Measurements from ENCODE around the gene COG5. TPM values are rescaled to one million over a fixed set of nuclear protein-coding genes. Genes with fewer than 3 reads are reported as not detected.

Gene COG5
- total and polyA plus RNA-seq, 2 of the 8 experiments (the other 6 are each of a cell fraction or from before 2014, with no cell fraction given), result 10.5 to 28.1 TPM

DNA sequence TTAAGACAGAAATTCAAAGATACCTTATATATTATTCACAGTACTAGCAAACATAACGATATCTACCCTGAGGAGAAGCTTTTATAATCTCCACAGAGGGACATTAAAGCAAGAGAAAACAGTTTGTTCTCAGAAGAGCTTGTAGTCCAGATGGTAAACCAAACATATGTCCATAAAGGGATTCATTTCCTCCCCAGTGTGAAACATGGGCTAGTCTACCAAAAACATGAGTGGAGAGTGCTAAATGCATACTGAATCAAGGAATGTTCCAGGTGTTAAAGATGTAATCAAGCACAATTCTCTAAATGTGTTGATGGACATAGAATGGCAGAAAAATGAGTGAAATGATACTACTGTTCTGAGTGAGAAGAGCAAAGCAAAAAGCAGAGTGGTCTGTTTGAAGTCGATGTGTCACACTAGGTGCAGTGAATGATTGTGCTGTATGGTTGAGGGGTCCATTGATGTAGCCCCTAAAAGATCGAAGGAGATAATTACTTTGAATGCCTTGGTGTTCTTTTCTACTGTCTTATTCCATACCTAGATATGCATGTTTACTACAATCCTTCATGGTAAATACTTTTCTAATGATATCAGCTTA is 41.6 kb upstream of the COG5 start:
- POLR2A ChIA-PET (ENCODE audit: partially characterized antibody), result interaction anchor here (1.8 kb wide), 1 partner anchor 41 kb away, joined by 6 read pairs; the partner anchor contains the start of genes COG5 and DUS4L
- H2BK120ac ChIP-seq (replicated peaks; ENCODE audit: low read depth, low read length), result no peak overlapping the region
- no peak overlapping the region for H2BK5ac ChIP-seq (ENCODE audit: low read depth, low read length)
- TF ChIP-seq CBX5 (IDR thresholded peaks at IDR 0.05; ENCODE audit: low read depth, low read length) (no peak), KDM5A (IDR thresholded peaks at IDR 0.05; ENCODE audit: low read length) (no peak), MAFK (IDR thresholded peaks at IDR 0.05; ENCODE audit: low read depth, low read length) (no peak), CEBPB (IDR thresholded peaks at IDR 0.05; ENCODE audit: low read depth, low read length) (no peak), POU5F1 (IDR thresholded peaks at IDR 0.05; ENCODE audit: low read depth, low read length) (no peak)
- TF ChIP-seq, protein P1, sequence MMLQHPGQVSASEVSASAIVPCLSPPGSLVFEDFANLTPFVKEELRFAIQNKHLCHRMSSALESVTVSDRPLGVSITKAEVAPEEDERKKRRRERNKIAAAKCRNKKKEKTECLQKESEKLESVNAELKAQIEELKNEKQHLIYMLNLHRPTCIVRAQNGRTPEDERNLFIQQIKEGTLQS (IDR thresholded peaks at IDR 0.05; ENCODE audit: insufficient read depth, low read depth, low read length), result no peak
- no peak overlapping the region for H3K4me2 ChIP-seq (ENCODE audit: insufficient read depth in 1 of 2, low read depth in 2 of 2, low read length in 2 of 2)
- no peak overlapping the region for H4K5ac ChIP-seq (ENCODE audit: insufficient read length, low read depth, low read length)
- H4K91ac ChIP-seq (replicated peaks; ENCODE audit: insufficient read length, low read length), result no peak overlapping the region
- H3K23me2 ChIP-seq (ENCODE audit: low read depth, low read length), result no peaks in the 10 kb centered on the region
- no peak overlapping the region for H2BK12ac ChIP-seq (ENCODE audit: low read depth, low read length)
- H3K9ac ChIP-seq (replicated peaks in 1 of 4; ENCODE audit: extremely low read depth in 1 of 4, low read depth in 3 of 4, low read length in 3 of 4), result no peak overlapping the region
- no peak overlapping the region for H3K4ac ChIP-seq (replicated peaks; ENCODE audit: insufficient read length, low read depth, low read length)
- CTCF ChIA-PET (ENCODE audit: partially characterized antibody), result interaction anchor here (1.3 kb wide), 1 partner anchor 8 kb away, joined by 4 read pairs; no protein-coding TSS in a partner anchor
- H3K4me3 ChIP-seq (ENCODE audit: extremely low read depth in 1 of 4, insufficient read depth in 2 of 4, low read depth in 3 of 4, low read length in 4 of 4), result no peak overlapping the region
- H3K18ac ChIP-seq (ENCODE audit: extremely low read depth, low read length), result no peak overlapping the region
- H3K9me3 ChIP-seq (ENCODE audit: insufficient read depth in 2 of 2, low read depth in 1 of 2, low read length in 1 of 2), result no peaks in the 10 kb centered on the region
- no peak overlapping the region for H3K14ac ChIP-seq (ENCODE audit: insufficient read length)
- H3K79me2 ChIP-seq (ENCODE audit: control insufficient read depth in 1 of 2, insufficient read depth in 2 of 2, low read length in 2 of 2), result no peaks in the 10 kb centered on the region
- no peak overlapping the region for H3K56ac ChIP-seq (replicated peaks; ENCODE audit: insufficient read length, low read depth, low read length)
- H3K23ac ChIP-seq (ENCODE audit: insufficient read length), result no peak overlapping the region
- H3K4me1 ChIP-seq (replicated peaks in 1 of 4; ENCODE audit: control insufficient read depth in 3 of 4, insufficient read depth in 4 of 4, low read length in 3 of 4), result no peaks in the 10 kb centered on the region
- H3K79me1 ChIP-seq (ENCODE audit: low read depth, low read length), result no peaks in the 10 kb centered on the region
- H2AK5ac ChIP-seq (ENCODE audit: low read depth, low read length), result no peak overlapping the region
- H3K36me3 ChIP-seq (ENCODE audit: control insufficient read depth in 2 of 4, insufficient read depth in 4 of 4, low read length in 3 of 4), result peaks cover 0 to 4% (median 0%) of the 10 kb centered on the region in 4 experiments; a peak in 1 of 8 replicates
- 82% methylated on average over 3 of the region's 3 CpGs; no CpG with 5 or more reads in 1 of the 2 experiments for WGBS, 2 experiments (ENCODE audit: extremely low coverage in 1 of 2, insufficient coverage in 1 of 2, insufficient read length in 1 of 2, insufficient replicate concordance in 2 of 2, low coverage in 1 of 2, low lambda C conversion rate in 2 of 2, missing lambda C conversion rate in 1 of 2)
- no peak for FAIRE-seq
- no peak overlapping the region for H3K27ac ChIP-seq (ENCODE audit: low read depth, low read length)
- no peak for DNase-seq (ENCODE audit: low read depth in 1 of 2, low spot score in 2 of 2)
- H2BK15ac ChIP-seq (ENCODE audit: low read length), result no peak overlapping the region
- no peak overlapping the region for H4K8ac ChIP-seq (ENCODE audit: extremely low read depth, insufficient read depth, low read length)
- H4K20me1 ChIP-seq (replicated peaks in 1 of 2; ENCODE audit: control insufficient read depth in 1 of 2, insufficient read depth in 2 of 2, low read length in 2 of 2), result no peaks in the 10 kb centered on the region
- no peaks in the 10 kb centered on the region for H3K27me3 ChIP-seq (replicated peaks in 1 of 4; ENCODE audit: control insufficient read depth in 3 of 4, extremely low read depth in 1 of 4, insufficient read depth in 3 of 4, low read length in 3 of 4)
- no peak overlapping the region for H2AFZ ChIP-seq (ENCODE audit: low read length)
- no peak overlapping the region for H2BK20ac ChIP-seq (ENCODE audit: low read length)
